ENCODE results near the gene NAP1L4. TPM values are rescaled to one million over a fixed set of nuclear protein-coding genes. Genes with fewer than 3 reads are reported as not detected.

Gene NAP1L4
- total RNA-seq, 1 donor from 2014 or later, result 171 TPM

GRCh38 chr11:3004481-3004880 is 12.4 kb upstream of the NAP1L4 start:
- Mint-ChIP-seq H3K27ac (no peak overlapping the region), H3K4me1 (peaks cover 7% of the 10 kb centered on the region), H3K9me3 (no peaks in the 10 kb centered on the region), H3K4me3 (no peak overlapping the region), H3K27me3 (ENCODE audit: low read depth) (no peaks in the 10 kb centered on the region), H3K36me3 (peaks cover 20% of the 10 kb centered on the region)
- no peak for TF ChIP-seq CTCF (IDR thresholded peaks at IDR 0.05; ENCODE audit: unreplicated experiment)
- no peak for DNase-seq (ENCODE audit: low spot score in 2 of 2, unreplicated experiment in 2 of 2)

- no peak overlapping the region for H3K27ac Mint-ChIP-seq
- H3K4me1 Mint-ChIP-seq, result peaks cover 7% of the 10 kb centered on the region
- no peaks in the 10 kb centered on the region for H3K9me3 Mint-ChIP-seq
- H3K36me3 Mint-ChIP-seq, result peaks cover 16% of the 10 kb centered on the region
- no peak for DNase-seq (ENCODE audit: low spot score in 2 of 2, unreplicated experiment in 2 of 2)
- no peak overlapping the region for H3K4me3 Mint-ChIP-seq
- no peaks in the 10 kb centered on the region for H3K27me3 Mint-ChIP-seq (ENCODE audit: low read depth)
- TF ChIP-seq CTCF (IDR thresholded peaks at IDR 0.05; ENCODE audit: unreplicated experiment), result no peak
These were observed 11.5 kb upstream of the NAP1L4 start for GRCh38 chr11:3003396-3004231.

GRCh38 chr11:3002871-3003270 is 10.7 kb upstream of the NAP1L4 start:
- Mint-ChIP-seq H3K4me1 (peaks cover 7% of the 10 kb centered on the region), H3K4me3 (no peak overlapping the region), H3K36me3 (peaks cover 16% of the 10 kb centered on the region), H3K27ac (no peak overlapping the region), H3K27me3 (ENCODE audit: low read depth) (no peaks in the 10 kb centered on the region), H3K9me3 (no peaks in the 10 kb centered on the region)
- no peak for DNase-seq (ENCODE audit: low spot score in 2 of 2, unreplicated experiment in 2 of 2)
- TF ChIP-seq CTCF (IDR thresholded peaks at IDR 0.05; ENCODE audit: unreplicated experiment), result no peak

- H3K4me1 Mint-ChIP-seq, result peaks cover 7% of the 10 kb centered on the region
- no peaks in the 10 kb centered on the region for H3K27me3 Mint-ChIP-seq (ENCODE audit: low read depth)
- no peak for DNase-seq (ENCODE audit: low spot score in 2 of 2, unreplicated experiment in 2 of 2)
- H3K9me3 Mint-ChIP-seq, result no peaks in the 10 kb centered on the region
- H3K36me3 Mint-ChIP-seq, result peaks cover 16% of the 10 kb centered on the region
- H3K4me3 Mint-ChIP-seq, result no peak overlapping the region
- H3K27ac Mint-ChIP-seq, result no peak overlapping the region
- no peak for TF ChIP-seq CTCF (IDR thresholded peaks at IDR 0.05; ENCODE audit: unreplicated experiment)
These were observed 10.3 kb upstream of the NAP1L4 start for GRCh38 chr11:3002351-3002861.

- no peaks in the 10 kb centered on the region for H3K9me3 Mint-ChIP-seq
- no peaks in the 10 kb centered on the region for H3K27me3 Mint-ChIP-seq (ENCODE audit: low read depth)
- DNase-seq (ENCODE audit: low spot score in 2 of 2, unreplicated experiment in 2 of 2), result no peak
- H3K4me3 Mint-ChIP-seq, result no peak overlapping the region
- peaks cover 16% of the 10 kb centered on the region for H3K36me3 Mint-ChIP-seq
- peaks cover 7% of the 10 kb centered on the region for H3K4me1 Mint-ChIP-seq
- no peak overlapping the region for H3K27ac Mint-ChIP-seq
- no peak for TF ChIP-seq CTCF (IDR thresholded peaks at IDR 0.05; ENCODE audit: unreplicated experiment)
These were observed 9.4 kb upstream of the NAP1L4 start for GRCh38 chr11:3001496-3001895.

All from mesothelial cell of epicardium (in vitro differentiated cells).